PC-3 (cell line): ENCODE measurements around the gene TMTC1. TPM values are rescaled to one million over a fixed set of nuclear protein-coding genes. Genes with fewer than 3 reads are reported as not detected.

Experiments
- ATAC-seq: fragments of 200-7000 bp; cut with Tn5 transposase; 2 replicates; pipeline ENCODE4 v1.9.1; 2020; ENCODE audit warnings: mild to moderate bottlenecking, moderate library complexity
- BruUV-seq: library from RNA; stranded (reverse); fragments of 400-500 nt; replicated peaks from 2 replicates; lab custom pipeline; 2021; lab: Mats Ljungman, UMichigan
- CTCF ChIA-PET: fragments of 300-600 bp; sonication (Branson Sonifier 250); formaldehyde crosslinking; loops from one replicate; lab custom pipeline; 2022; ENCODE audit warnings: antibody characterized with exemption; lab: Charles Lee
- POLR2A ChIA-PET: fragments of 300-600 bp; sonication (Branson Sonifier 250); formaldehyde crosslinking; loops from one replicate; lab custom pipeline; 2022; ENCODE audit warnings: antibody characterized with exemption; ENCODE audit not compliant: unreplicated experiment; lab: Charles Lee
- DNase-seq: peaks from one replicate; pipeline ENCODE4 v3.0.0-alpha.2; 2015
- H2AFZ ChIP-seq: fragments of 300-600 bp; sonication (generic); 2 replicates; pipeline ENCODE4 v1.6.0; 2016; ENCODE audit warnings: antibody characterized with exemption, low read length
- H3F3A ChIP-seq: fragments of 300-600 bp; sonication (generic); one replicate; pipeline ENCODE4 v1.6.0; 2017; ENCODE audit warnings: antibody characterized with exemption, low read length, control low read depth, mild to moderate bottlenecking; ENCODE audit not compliant: unreplicated experiment
- H3K27ac ChIP-seq: fragments of 300-600 bp; sonication (generic); 2 replicates; pipeline ENCODE4 v1.5.1; 2016; ENCODE audit warnings: mild to moderate bottlenecking, low read length
- H3K27me3 ChIP-seq: fragments of 300-600 bp; sonication (generic); 2 replicates; pipeline ENCODE4 v1.6.1; 2016; ENCODE audit warnings: low read length, mixed read lengths
- H3K36me3 ChIP-seq: fragments of 300-600 bp; sonication (generic); 2 replicates; pipeline ENCODE4 v1.6.1; 2016; ENCODE audit warnings: low read depth, mixed run types, low read length, mixed read lengths
- H3K4me1 ChIP-seq: fragments of 300-600 bp; sonication (generic); 2 replicates; pipeline ENCODE4 v1.5.1; 2016; ENCODE audit warnings: low read length; ENCODE audit not compliant: insufficient read depth
- H3K4me2 ChIP-seq: fragments of 300-600 bp; sonication (generic); 2 replicates; pipeline ENCODE4 v1.6.0; 2016; ENCODE audit warnings: low read length
- H3K4me3 ChIP-seq: fragments of 300-600 bp; sonication (generic); 2 replicates; pipeline ENCODE4 v1.5.1; 2016; ENCODE audit warnings: mild to moderate bottlenecking, low read length, mixed read lengths
- H3K79me2 ChIP-seq: fragments of 300-600 bp; sonication (generic); 2 replicates; pipeline ENCODE4 v1.6.1; 2017; ENCODE audit warnings: low read length, mixed read lengths
- H3K9ac ChIP-seq: fragments of 300-600 bp; sonication (generic); 2 replicates; pipeline ENCODE4 v1.6.0; 2016; ENCODE audit warnings: mild to moderate bottlenecking, low read length
- H3K9me2 ChIP-seq: fragments of 300-600 bp; sonication (generic); replicated peaks from 2 replicates; pipeline ENCODE4 v1.6.1; 2016; ENCODE audit warnings: mixed run types, low read length, mixed read lengths
- H3K9me3 ChIP-seq: fragments of 300-600 bp; sonication (generic); 2 replicates; pipeline ENCODE4 v1.6.1; 2016; ENCODE audit warnings: low read length, mixed read lengths
- H4K20me1 ChIP-seq: fragments of 300-600 bp; sonication (generic); 2 replicates; pipeline ENCODE4 v1.6.1; 2016; ENCODE audit warnings: low read length, mixed read lengths
- CTCF ChIP-seq: fragments of 300-600 bp; sonication (generic); conservative IDR thresholded peaks from 2 replicates; pipeline ENCODE4 v1.5.1; 2017; ENCODE audit warnings: antibody characterized with exemption, low read depth, mild to moderate bottlenecking, low read length
- EZH2 ChIP-seq: fragments of 300-600 bp; sonication (generic); IDR thresholded peaks from one replicate; pipeline ENCODE4 v1.6.1; 2017; ENCODE audit warnings: antibody characterized with exemption, mild to moderate bottlenecking, low read length; ENCODE audit not compliant: unreplicated experiment
- EZH2phosphoT487 ChIP-seq: fragments of 300-600 bp; sonication (generic); IDR thresholded peaks from 2 replicates; pipeline ENCODE4 v1.6.1; 2018; ENCODE audit warnings: mild to moderate bottlenecking, antibody characterized with exemption, low read length, borderline replicate concordance
- intact Hi-C: fragments of 100-400 bp; cut with micrococcal nuclease; formaldehyde crosslinking; loops from 2 replicates; pipeline ENCODE4 v1.9.0; 2023
- total RNA-seq: library from RNA; depleted of rRNA; stranded (reverse); fragments of >200 nt; gene quantifications from 2 replicates; pipeline ENCODE4 v1.2.3, GENCODE V29; 2014

Gene TMTC1
- total RNA-seq, 1 experiment from 2014 or later = 5.8 TPM

GRCh38 chr12:29451888-29452287 is 331.9 kb downstream of the TMTC1 start:
- ATAC-seq = no peak
- ChIA-PET CTCF (no interaction called here), POLR2A (no interaction called here)
- BruUV-seq = no TSS peak
- Histone ChIP-seq H4K20me1 (no peaks in the 10 kb centered on the region), H3K79me2 (no peaks in the 10 kb centered on the region), H3K9me3 (no peaks in the 10 kb centered on the region), H2AFZ (no peak overlapping the region), H3K4me3 (no peak overlapping the region), H3K36me3 (no peaks in the 10 kb centered on the region), H3K27ac (no peak overlapping the region), H3K9ac (no peak overlapping the region), H3K27me3 (peaks cover 56% of the 10 kb centered on the region), H3K4me2 (no peak overlapping the region), H3K9me2 (no peaks in the 10 kb centered on the region), H3F3A (no peaks in the 10 kb centered on the region), H3K4me1 (no peaks in the 10 kb centered on the region)
- no peak for TF ChIP-seq EZH2phosphoT487
- no peak for TF ChIP-seq EZH2
- TF ChIP-seq CTCF = no peak
- DNase-seq = no peak
- intact Hi-C loops = no loop called here
